Transverse colon (tissue), 4 donors: ENCODE results near the gene SMARCAL1. TPM values are rescaled to one million over a fixed set of nuclear protein-coding genes. Genes with fewer than 3 reads are reported as not detected.

Source experiments
- DNase-seq: peaks from one replicate; pipeline ENCODE4 v3.0.0-alpha.2; 2019
- H3K27ac ChIP-seq, 4 donors: fragments of 200-600 bp; sonication (generic); 2 replicates each; pipeline ENCODE4 v1.5.1; 2016 to 2018; ENCODE audit warnings: inconsistent platforms in 4 of 4
- H3K27me3 ChIP-seq: fragments of 200-600 bp; sonication (generic); 2 replicates; pipeline ENCODE4 v1.5.1; 2017; ENCODE audit warnings: inconsistent platforms
- H3K36me3 ChIP-seq, 4 donors: fragments of 200-600 bp; sonication (generic); 2 replicates each; pipeline ENCODE4 v1.5.1; 2017 to 2019; ENCODE audit warnings: inconsistent platforms in 4 of 4
- H3K4me1 ChIP-seq, 4 donors: fragments of 200-600 bp; sonication (generic); 2 replicates each; pipeline ENCODE4 v1.5.1; 2017 to 2020; ENCODE audit warnings: inconsistent platforms in 4 of 4
- H3K4me3 ChIP-seq, 4 donors: fragments of 200-600 bp; sonication (generic); 1 replicate in 1 of 4; 2 replicates in 3 of 4; pipeline versions ENCODE4 v1.5.1 to v1.6.1; 2017 to 2019; ENCODE audit warnings: inconsistent platforms in 4 of 4
- H3K9me3 ChIP-seq, 2 donors: fragments of 200-600 bp; sonication (generic); 2 replicates each; pipeline ENCODE4 v1.5.1; 2017 to 2019; ENCODE audit warnings: inconsistent platforms in 2 of 2
- EP300 ChIP-seq: sonication (generic); formaldehyde crosslinking; IDR thresholded peaks from one replicate; pipeline ENCODE4 v1.6.1; 2017; ENCODE audit warnings: antibody characterized with exemption, low read depth
- POLR2A ChIP-seq: fragments of 450-650 bp; IDR thresholded peaks from one replicate; pipeline ENCODE4 v1.6.1; 2016; ENCODE audit warnings: antibody characterized with exemption, mild to moderate bottlenecking, moderate library complexity
- POLR2AphosphoS5 ChIP-seq, 3 donors: sonication (generic); formaldehyde crosslinking; IDR thresholded peaks; one replicate each; pipeline ENCODE4 v1.6.1; 2016; ENCODE audit warnings: antibody characterized with exemption in 3 of 3
- WGBS, 2 donors: methylation state at CpG; one replicate each; pipeline ENCODE4 v1.1.5; 2018; ENCODE audit warnings: low coverage in 1 of 2; 5-methylcytosine and 5-hydroxymethylcytosine counted together
- in situ Hi-C, 4 donors: fragments of 200-750 bp; cut with MboI; loops; one replicate each; pipeline versions ENCODE4 v1.15.0 to v1.15.1; 2017; ENCODE audit warnings: low sequenced_read_pairs in 3 of 4, low pct_ligation_motif_present in 1 of 4, low pct_unique_long_range_greater_than_20kb in 1 of 4
- intact Hi-C: fragments of 100-400 bp; cut with DNase I; formaldehyde crosslinking; loops from one replicate; pipeline ENCODE4 v1.15.1; 2023; ENCODE audit warnings: low total_unique reads
- total RNA-seq, 4 donors: library from RNA; depleted of rRNA; stranded (reverse); fragments of >200 nt; gene quantifications; one replicate each; pipeline ENCODE4 v1.1.0, GENCODE V29; 2016
- TF ChIP-seq, protein P1 (sequence below), 5 experiments: fragments of 200-600 bp in 3 of 5; fragments of 450-650 bp in 2 of 5; sonication (generic) in 3 of 5; IDR thresholded peaks; 1 replicate in 2 of 5; 2 replicates in 3 of 5; pipeline ENCODE4 v1.5.1; 2016 to 2017; ENCODE audit warnings: antibody characterized with exemption in 5 of 5, inconsistent platforms in 3 of 5, mild to moderate bottlenecking in 2 of 5, moderate library complexity in 1 of 5

Gene SMARCAL1
- total RNA-seq, 4 donors from 2014 or later, result 16.9 to 32.2 (median 23.6) TPM

DNA sequence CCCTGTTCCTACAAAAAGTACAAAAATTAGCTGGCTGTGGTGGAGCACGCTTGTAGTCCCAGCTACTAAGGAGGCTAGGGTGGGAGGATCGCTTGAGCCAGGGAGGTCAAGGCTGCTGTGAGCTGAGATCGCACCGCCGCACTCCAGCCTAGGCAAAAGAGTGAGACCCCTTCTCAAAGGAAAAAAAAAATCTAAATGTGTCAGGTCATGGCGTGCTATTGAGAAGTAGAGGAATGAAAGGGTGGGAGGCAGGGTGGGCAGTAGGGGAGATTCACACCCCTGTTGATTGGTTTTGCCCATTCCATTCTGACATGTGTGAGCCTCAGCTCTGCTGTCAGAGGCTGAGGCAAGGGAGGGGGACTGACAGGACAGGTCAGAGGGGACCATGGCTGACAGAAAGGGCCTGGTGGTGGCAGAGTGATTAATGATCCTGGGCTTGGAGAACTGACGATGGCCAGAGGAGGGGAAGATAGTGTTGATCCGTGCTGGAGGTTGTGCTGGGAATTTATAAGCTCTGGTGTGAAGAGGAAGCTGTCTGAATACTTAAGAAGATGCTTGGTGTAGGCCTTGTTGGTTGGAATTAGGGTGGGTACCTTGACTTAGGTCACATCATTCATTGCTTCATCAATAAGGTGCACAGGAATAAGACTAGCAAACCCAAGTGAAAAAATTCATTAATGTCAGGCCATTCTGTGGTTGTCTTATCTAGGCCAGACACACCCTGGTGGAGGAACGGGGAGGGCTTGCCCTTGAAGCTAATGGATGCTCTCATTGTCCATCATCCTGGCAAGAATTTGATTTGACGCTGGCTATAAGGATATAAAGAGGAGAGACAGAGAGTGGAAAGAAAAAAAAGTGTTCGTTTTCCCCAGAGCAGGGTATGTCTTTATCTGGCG is 19.1 kb upstream of the SMARCAL1 start:
- WGBS, 2 donors, result 61 to 75% methylated on average over 6 to 12 of the region's 12 CpGs

DNA sequence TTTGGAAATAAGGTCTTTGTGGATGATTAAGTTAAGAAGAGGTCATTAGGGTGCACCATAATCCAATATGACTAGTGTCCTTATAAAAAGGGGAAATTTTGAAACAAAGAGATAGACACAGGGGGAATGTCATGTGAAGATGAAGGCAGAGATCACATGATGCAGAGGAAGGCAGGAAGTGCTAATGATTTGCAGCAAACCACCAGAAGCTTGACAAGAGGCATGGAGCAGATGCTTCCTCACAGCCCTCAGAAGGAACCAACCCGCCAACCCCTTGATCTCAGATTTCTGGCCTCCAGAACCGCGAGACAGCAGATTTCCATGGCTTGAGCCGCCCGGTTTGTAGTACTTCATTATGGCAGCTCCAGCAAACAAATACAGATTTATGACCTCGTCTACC is 17.4 kb upstream of the SMARCAL1 start:
- Histone ChIP-seq H3K27me3 (no peaks in the 10 kb centered on the region), H3K4me3 (no peak overlapping the region), H3K27ac (no peak overlapping the region), H3K36me3 (no peaks in the 10 kb centered on the region), H3K9me3 (no peaks in the 10 kb centered on the region), H3K4me1 (no peaks in the 10 kb centered on the region)
- in situ Hi-C loops, result no loop called here
- 50 to 72% methylated on average over 4 to 6 of the region's 6 CpGs for WGBS, 2 donors
- DNase-seq, result no peak
- TF ChIP-seq POLR2A (no peak), POLR2AphosphoS5 (IDR thresholded peaks at IDR 0.05) (no peak), EP300 (no peak)
- TF ChIP-seq, protein P1, sequence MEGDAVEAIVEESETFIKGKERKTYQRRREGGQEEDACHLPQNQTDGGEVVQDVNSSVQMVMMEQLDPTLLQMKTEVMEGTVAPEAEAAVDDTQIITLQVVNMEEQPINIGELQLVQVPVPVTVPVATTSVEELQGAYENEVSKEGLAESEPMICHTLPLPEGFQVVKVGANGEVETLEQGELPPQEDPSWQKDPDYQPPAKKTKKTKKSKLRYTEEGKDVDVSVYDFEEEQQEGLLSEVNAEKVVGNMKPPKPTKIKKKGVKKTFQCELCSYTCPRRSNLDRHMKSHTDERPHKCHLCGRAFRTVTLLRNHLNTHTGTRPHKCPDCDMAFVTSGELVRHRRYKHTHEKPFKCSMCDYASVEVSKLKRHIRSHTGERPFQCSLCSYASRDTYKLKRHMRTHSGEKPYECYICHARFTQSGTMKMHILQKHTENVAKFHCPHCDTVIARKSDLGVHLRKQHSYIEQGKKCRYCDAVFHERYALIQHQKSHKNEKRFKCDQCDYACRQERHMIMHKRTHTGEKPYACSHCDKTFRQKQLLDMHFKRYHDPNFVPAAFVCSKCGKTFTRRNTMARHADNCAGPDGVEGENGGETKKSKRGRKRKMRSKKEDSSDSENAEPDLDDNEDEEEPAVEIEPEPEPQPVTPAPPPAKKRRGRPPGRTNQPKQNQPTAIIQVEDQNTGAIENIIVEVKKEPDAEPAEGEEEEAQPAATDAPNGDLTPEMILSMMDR (IDR thresholded peaks at IDR 0.05), result no peak
- intact Hi-C loops, result no loop called here

More for the DNA sequence above, 19.1 kb upstream of the SMARCAL1 start:
- Histone ChIP-seq H3K4me1 (no peaks in the 10 kb centered on the region), H3K36me3 (no peaks in the 10 kb centered on the region), H3K9me3 (no peaks in the 10 kb centered on the region), H3K27me3 (no peaks in the 10 kb centered on the region), H3K4me3 (no peak overlapping the region), H3K27ac (no peak overlapping the region)
- intact Hi-C loops, result no loop called here
- DNase-seq, result no peak
- in situ Hi-C loops, result no loop called here
- TF ChIP-seq, protein P1 (IDR thresholded peaks at IDR 0.05), result no peak
- TF ChIP-seq POLR2A (no peak), POLR2AphosphoS5 (IDR thresholded peaks at IDR 0.05) (no peak), EP300 (no peak)

DNA sequence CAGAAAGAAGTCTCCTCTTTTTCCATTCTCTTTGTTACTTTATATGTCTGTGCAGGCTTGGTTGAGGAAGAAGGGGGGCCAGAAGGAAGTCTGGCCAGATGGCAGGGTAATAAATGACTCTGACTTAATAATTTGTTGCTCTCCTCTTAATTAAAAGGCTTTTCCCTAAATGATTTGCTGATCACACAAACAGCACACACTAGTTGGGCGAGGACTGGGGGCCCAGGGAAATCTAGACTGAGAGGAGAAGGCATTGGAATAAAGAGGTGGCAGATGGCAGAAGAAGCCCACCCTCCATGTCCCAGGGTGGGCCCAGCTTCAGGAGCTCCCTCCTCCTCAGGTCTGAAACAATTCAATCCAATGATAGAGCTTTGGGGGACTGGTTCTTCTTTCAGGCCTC is 12.7 kb upstream of the SMARCAL1 start:
- no peak for DNase-seq
- Histone ChIP-seq H3K27me3 (no peaks in the 10 kb centered on the region), H3K36me3 (no peaks in the 10 kb centered on the region), H3K27ac (no peak overlapping the region), H3K4me1 (no peaks in the 10 kb centered on the region), H3K9me3 (no peaks in the 10 kb centered on the region), H3K4me3 (no peak overlapping the region)
- TF ChIP-seq, protein P1 (IDR thresholded peaks at IDR 0.05), result no peak
- TF ChIP-seq EP300 (no peak), POLR2A (no peak), POLR2AphosphoS5 (IDR thresholded peaks at IDR 0.05) (no peak)
- intact Hi-C loops (loop anchor here (5.0 kb wide), 1 partner anchor 1572 kb away; no protein-coding TSS in a partner anchor), in situ Hi-C loops (loop anchor here in 2 of 4 donors (25.0 kb wide), 1 partner anchor 287 kb away; the partner anchor contains the start of gene XRCC5 (in 2 of the 2))
- 38 to 48% methylated on average over 1 of the region's 1 CpG for WGBS, 2 donors

DNA sequence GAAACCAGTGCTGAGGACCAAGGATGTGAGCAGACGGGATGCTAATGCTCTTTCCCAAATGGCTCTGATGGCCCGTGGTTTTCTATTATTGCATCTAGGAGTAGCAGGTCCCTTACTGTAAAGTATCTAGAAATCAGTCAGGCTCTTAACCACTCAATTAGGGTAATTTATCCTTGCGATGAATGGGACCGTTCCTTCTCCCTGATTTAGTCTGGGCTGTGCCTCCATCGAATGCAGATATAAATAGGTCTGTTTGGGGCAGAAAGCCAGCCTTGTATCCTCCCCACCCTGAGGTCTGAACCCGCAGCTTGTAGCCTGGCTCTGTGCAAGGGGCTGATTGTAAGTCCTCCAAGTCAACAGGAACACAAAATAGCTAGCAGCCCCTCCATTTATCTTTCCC is 9.5 kb upstream of the SMARCAL1 start:
- WGBS, 2 donors, result 80 to 83% methylated on average over 5 to 6 of the region's 6 CpGs
- Histone ChIP-seq H3K27ac (no peak overlapping the region), H3K36me3 (no peaks in the 10 kb centered on the region), H3K4me1 (no peaks in the 10 kb centered on the region), H3K4me3 (no peak overlapping the region), H3K27me3 (peaks cover 12% of the 10 kb centered on the region), H3K9me3 (no peaks in the 10 kb centered on the region)
- intact Hi-C loops (loop anchor here (5.0 kb wide), 1 partner anchor 1575 kb away; no protein-coding TSS in a partner anchor), in situ Hi-C loops (loop anchor here in 2 of 4 donors (25.0 kb wide), 1 partner anchor 290 kb away; the partner anchor contains the start of gene XRCC5 (in 2 of the 2))
- TF ChIP-seq POLR2AphosphoS5 (IDR thresholded peaks at IDR 0.05), result no peak
- no peak for TF ChIP-seq POLR2A
- no peak for TF ChIP-seq EP300
- TF ChIP-seq, protein P1 (IDR thresholded peaks at IDR 0.05), result no peak
- no peak for DNase-seq
